DMS79 treated with DMSO at 0.1 percent for 48 hours (cell line): ENCODE results near the gene SUGP1.
A peak's percentile ranks its signal among the peaks of the same experiment; 100 is the strongest.

ENCODE experiments used
- DNase-seq: peaks from one replicate; lab custom pipeline; 2025; lab: John Stamatoyannopoulos, UW

SUGP1 gene

DNA sequence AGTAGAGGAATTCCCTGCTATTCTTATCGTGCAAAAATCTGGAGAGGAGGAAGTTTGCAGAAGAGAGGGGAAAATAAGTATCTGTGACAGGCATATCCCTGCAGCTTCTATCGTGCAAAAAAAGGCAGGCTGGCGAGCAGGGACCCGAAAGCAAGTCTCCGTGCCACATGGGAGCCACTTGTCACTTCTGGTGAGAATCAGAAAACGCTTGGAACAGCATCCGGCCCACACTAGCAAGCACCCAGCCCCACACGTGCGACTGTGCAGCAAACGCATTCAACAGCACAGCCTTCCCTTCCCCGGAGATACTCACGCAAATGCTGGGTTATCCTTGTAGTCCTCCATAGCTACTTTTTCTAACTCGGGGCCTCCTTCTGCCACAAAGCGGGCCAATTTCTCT is 16.9 kb downstream of the SUGP1 start:
- DNase-seq = no peak

GRCh38 chr19:19300613-19301012 is 19.7 kb downstream of the SUGP1 start:
- DNase-seq = no peak

GRCh38 chr19:19297759-19298158 is 22.6 kb downstream of the SUGP1 start:
- no peak for DNase-seq

DNA sequence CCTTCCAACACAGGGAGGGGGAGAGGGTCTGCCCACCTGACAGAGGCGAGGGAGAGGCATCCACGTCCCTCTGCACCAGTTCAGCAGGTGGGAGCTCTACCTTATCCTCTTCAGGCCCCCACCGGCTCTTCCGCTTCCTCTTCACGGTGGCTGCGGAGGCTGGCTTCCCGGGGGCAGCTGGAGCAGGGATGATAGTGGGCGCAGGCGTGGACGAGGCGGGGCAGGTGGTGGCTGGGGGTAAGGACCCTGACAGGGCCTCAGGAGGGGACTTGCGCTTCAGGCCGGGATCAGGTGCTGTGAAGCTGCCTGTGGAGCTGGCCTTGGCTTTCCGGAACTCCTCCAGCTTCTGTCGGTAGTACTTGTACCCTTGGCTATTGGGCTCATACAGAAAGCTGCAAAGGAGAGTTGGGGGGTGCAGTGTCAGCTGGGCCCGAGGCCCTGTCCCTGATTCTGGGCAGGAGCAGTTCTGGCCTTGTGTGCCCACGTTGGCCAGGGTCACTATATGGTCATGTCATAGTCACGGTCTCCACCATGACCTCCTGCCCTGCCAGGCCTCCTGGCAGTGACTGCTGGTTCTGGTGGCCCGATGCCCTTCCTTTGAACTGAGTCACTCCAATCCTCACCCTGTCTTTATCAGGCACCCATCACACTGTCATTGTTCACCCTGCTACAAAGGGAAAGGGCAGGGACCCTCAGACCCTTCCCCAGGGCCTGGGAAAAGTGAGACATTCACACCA is 23.2 kb downstream of the SUGP1 start:
- no peak for DNase-seq

- DNase-seq = no peak
Measured at GRCh38 chr19:19294914-19295313, 25.4 kb downstream of the SUGP1 start.

- DNase-seq = no peak
Measured at GRCh38 chr19:19292607-19293006, 27.7 kb downstream of the SUGP1 start.

DNA sequence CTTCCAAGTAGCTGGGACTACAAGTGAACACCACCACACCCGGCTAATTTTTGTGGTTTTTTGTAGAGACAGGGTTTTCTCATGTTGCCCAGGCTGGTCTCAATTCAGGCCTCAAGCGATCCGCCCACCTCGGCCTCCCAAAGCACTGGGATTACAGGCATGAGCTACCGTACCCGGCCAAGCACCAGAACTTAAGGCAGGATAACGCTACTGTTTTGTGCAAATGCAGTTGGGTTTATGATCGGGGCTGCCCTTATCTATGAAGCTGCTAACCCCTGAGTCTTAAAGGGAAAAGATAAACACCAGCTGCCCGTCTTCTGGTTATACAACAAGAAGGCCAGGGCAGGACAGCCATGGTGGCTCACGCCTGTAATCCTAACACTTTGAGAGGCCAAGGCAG is 34.6 kb downstream of the SUGP1 start:
- no peak for DNase-seq

DNA sequence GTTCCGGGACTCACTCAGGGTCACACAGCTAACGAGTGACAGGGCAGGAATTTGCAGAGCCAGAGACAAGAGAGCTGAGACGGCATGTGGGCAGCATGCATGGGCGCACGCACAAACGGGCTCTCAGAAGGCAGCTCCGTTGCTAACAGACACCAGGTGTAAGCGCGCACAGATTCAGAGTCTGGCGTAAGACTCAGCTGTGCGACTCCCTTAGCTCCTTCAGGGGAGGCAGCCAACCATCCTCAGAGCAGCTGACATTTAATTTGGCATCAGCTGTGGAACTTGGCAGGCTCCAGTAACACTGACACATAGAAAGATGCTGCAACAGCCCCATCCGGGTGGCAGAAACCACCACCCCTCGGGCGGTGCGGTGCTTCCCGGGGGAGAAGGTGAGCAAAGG is 39.7 kb downstream of the SUGP1 start:
- peak; percentile 58 for DNase-seq

GRCh38 chr19:19279853-19280252 is 40.5 kb downstream of the SUGP1 start:
- no peak for DNase-seq

GRCh38 chr19:19279062-19279612 is 41.2 kb downstream of the SUGP1 start:
- DNase-seq = no peak

- DNase-seq = no peak
Measured at GRCh38 chr19:19278315-19278714, 42.0 kb downstream of the SUGP1 start.

- DNase-seq = no peak
Measured at GRCh38 chr19:19276851-19277250, 43.5 kb downstream of the SUGP1 start.

GRCh38 chr19:19276386-19276785 is 43.9 kb downstream of the SUGP1 start:
- DNase-seq = no peak

- DNase-seq = no peak
Measured at GRCh38 chr19:19274716-19275565, 45.4 kb downstream of the SUGP1 start.

DNA sequence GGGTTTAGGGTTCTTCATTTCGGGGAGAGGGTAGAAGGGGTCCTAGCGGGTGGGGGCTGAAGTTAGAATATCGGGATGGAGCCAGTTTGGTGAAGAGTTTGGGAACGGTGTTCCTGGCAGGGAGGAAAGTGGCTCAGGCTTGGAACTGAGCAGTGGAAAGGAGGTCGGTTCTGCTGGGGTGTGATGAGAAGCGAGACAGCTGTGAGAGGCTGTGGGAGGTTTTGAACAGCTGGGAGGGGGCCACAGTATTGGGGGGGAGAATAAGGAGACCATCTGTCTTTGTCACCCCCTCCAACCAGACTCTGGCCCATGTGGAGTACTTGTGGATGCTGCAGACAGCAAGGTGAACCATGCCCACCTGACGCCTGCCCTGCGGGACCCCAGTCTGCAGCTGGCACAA is 46.2 kb downstream of the SUGP1 start:
- no peak for DNase-seq

DNA sequence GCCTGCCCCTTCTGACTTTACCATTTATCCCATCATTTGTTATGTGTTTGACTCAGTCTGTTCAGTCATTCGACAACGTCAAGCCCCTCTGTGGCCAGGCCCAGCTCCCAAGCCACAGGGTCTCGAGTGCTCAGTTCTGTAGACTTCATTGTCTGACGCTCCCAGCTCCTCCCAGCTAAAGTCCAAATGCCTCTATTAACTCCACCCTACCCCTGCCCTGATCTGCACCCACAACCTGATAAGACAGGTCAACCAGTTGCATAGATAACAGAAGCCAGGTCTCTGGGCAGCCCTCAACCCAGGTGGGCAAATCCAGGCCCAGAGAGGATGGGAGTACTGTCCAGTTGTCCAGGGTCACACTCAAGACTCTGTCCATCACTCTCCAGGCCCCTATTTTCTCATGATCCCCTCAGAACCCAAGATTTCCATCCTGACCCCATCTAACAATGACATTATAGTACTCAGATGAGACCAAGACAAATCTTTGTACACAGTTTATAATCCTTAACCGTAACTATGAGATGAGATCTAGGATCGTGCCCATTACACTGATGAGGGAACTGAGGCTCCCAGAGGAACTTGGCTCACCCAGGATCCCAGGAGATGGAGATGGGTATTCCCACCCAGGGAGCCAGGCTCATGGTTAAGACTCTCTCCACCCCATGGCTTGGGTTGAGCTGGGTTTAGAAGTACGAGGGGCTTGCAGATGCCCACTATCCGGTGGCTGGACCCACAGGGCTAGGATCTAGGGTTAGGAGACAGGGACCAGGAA is 48.3 kb downstream of the SUGP1 start:
- no peak for DNase-seq

- DNase-seq = no peak
Measured at GRCh38 chr19:19270749-19271571, 49.3 kb downstream of the SUGP1 start.

GRCh38 chr19:19269952-19270694 is 50.2 kb downstream of the SUGP1 start:
- DNase-seq = no peak

GRCh38 chr19:19268453-19269385 is 51.6 kb downstream of the SUGP1 start:
- DNase-seq = no peak

DNA sequence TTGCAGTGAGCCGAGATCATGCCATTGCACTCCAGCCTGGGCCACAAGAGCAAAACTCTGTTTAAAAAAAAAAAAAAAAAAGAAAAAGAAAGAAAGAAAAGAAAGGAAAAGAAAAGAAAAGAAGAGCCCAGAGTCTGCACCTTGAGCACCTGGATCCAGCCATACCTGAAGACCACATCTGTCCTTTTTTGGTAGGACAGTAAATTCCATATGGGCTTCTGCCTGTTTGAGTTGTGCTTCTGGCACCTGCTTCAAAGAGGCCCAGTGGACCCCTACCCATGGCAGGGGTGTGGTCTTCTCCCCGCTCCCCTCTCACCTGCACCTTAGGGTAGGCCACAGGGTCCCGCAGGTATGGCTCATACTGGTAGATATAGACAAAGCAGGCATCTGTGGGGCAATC is 53.0 kb downstream of the SUGP1 start:
- DNase-seq = no peak
